Kidney (tissue), 14 donors: ENCODE measurements around the gene GRAMD4. TPM values are rescaled to one million over a fixed set of nuclear protein-coding genes. Genes with fewer than 3 reads are reported as not detected.

Source experiments
- DNase-seq, 5 donors: peaks; one replicate each; pipeline ENCODE4 v3.0.0-alpha.2; 2013 to 2020
- FAIRE-seq: peaks from 2 replicates; lab custom pipeline; 2012; peaks lifted over from hg19 to GRCh38; lab: Jason Lieb, UNC
- H3K27ac ChIP-seq, 2 donors: one replicate each; pipeline ENCODE4 v1.7.0; 2013; ENCODE audit warnings: low read depth in 2 of 2, low read length in 2 of 2, inconsistent platforms in 1 of 2
- H3K27me3 ChIP-seq: one replicate; pipeline ENCODE4 v1.7.1; 2013; ENCODE audit warnings: low read length, inconsistent platforms; ENCODE audit not compliant: control insufficient read depth, insufficient read depth
- H3K36me3 ChIP-seq, 3 donors: one replicate each; pipeline versions ENCODE4 v1.7.0 to v1.7.1; 2013; ENCODE audit warnings: low read length in 3 of 3, control low read depth in 1 of 3, inconsistent platforms in 1 of 3; ENCODE audit not compliant: insufficient read depth in 3 of 3, control insufficient read depth in 2 of 3
- H3K4me1 ChIP-seq, 3 donors: one replicate each; pipeline versions ENCODE4 v1.7.0 to v1.7.1; 2013; ENCODE audit warnings: low read length in 3 of 3, inconsistent platforms in 1 of 3, low read depth in 1 of 3; ENCODE audit not compliant: control insufficient read depth in 2 of 3, insufficient read depth in 2 of 3
- H3K4me3 ChIP-seq, 3 donors: one replicate each; pipeline versions ENCODE4 v1.7.0 to v1.8.1; 2013; ENCODE audit warnings: low read length in 3 of 3, control low read depth in 1 of 3, inconsistent platforms in 1 of 3
- H3K9ac ChIP-seq, 3 donors: one replicate each; pipeline versions ENCODE4 v1.7.0 to v1.7.1; 2013; ENCODE audit warnings: low read length in 3 of 3, control low read depth in 1 of 3, inconsistent platforms in 1 of 3
- H3K9me3 ChIP-seq, 3 donors: one replicate each; pipeline versions ENCODE4 v1.7.0 to v1.7.1; 2013; ENCODE audit warnings: low read length in 3 of 3, control low read depth in 1 of 3, inconsistent platforms in 1 of 3; ENCODE audit not compliant: control insufficient read depth in 2 of 3, insufficient read depth in 1 of 3
- CTCF ChIP-seq: IDR thresholded peaks from 3 replicates; pipeline ENCODE4 v1.5.1; 2012; ENCODE audit warnings: mild to moderate bottlenecking, moderate library complexity, borderline replicate concordance; ENCODE audit not compliant: insufficient read depth; ENCODE audit errors: extremely low read depth
- intact Hi-C: fragments of 100-400 bp; cut with DNase I; formaldehyde crosslinking; loops from one replicate; pipeline ENCODE4 v1.11.1; 2022
- polyA plus RNA-seq: library from polyadenylated mRNA; stranded (reverse); fragments of 350-450 nt; fragmentation: Illumina TruSeq; extraction: RNeasy Lipid Tissue Mini Kit (QIAGEN cat#74804); gene quantifications from one replicate; pipeline ENCODE4 v1.2.3, GENCODE V29; 2014; ENCODE audit warnings: low read depth, low replicate concordance; ENCODE audit not compliant: insufficient read depth
- total RNA-seq: library from RNA; stranded (reverse); fragmentation: NEBNext Ultra II Directional; extraction: Animal tissue kit (Norgen Biotek cat#: 25700); gene quantifications from one replicate; pipeline ENCODE4 v1.2.1, GENCODE V29; 2021
- donor health status: control.
- donor health status: control.
- donor health status: control.
- donor health status: control.
- donor health status: control.
- donor health status: DM: yes; HTN: yes; CAD: no.
- donor health status: Normal renal cell carcinoma (clear cell type).

Gene GRAMD4
- total and polyA plus RNA-seq, 2 donors from 2014 or later, result 12.1 to 58.2 TPM

DNA sequence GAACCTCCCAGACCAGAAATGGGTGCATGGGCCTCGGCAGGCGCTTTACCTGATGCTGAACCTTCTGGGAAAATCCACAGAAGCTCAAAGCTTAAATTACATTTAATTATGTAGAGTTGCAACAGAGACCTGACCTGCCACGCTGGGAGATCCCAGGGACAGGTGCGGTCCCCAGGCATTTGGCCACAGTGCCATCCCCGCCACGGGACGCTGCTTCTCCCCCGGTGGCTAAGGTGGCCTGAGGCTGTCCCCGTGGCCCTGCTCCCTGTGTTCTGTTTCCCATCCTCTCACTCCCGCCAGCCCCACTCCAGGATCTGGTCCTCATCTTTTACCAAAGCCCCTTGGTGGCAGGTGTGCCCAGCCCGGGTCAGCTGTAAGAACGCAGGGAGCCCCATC lies 39.6 kb downstream of the GRAMD4 start:
- Histone ChIP-seq H3K9ac (no peak overlapping the region), H3K27ac (no peak overlapping the region)
- intact Hi-C loops, result no loop called here

GRCh38 chr22:46660604-46661201 lies 40.5 kb downstream of the GRAMD4 start:
- peaks cover 0 to 11% (median 10%) of the 10 kb centered on the region in 3 donors for H3K4me1 ChIP-seq
- H3K9ac ChIP-seq, result no peak overlapping the region
- DNase-seq (peak in 2 of 5 donors; percentile 29 to 71), FAIRE-seq (no peak)
- H3K27ac ChIP-seq, result no peak overlapping the region
- TF ChIP-seq CTCF, result no peak
- no peak overlapping the region for H3K4me3 ChIP-seq
- intact Hi-C loops, result no loop called here
- H3K27me3 ChIP-seq, result no peaks in the 10 kb centered on the region
- H3K9me3 ChIP-seq, result no peaks in the 10 kb centered on the region
- peaks cover 0 to 7% (median 3%) of the 10 kb centered on the region in 3 donors for H3K36me3 ChIP-seq

More for the DNA sequence above, 39.6 kb downstream of the GRAMD4 start:
- no peak for FAIRE-seq
- Histone ChIP-seq H3K4me3 (no peak overlapping the region), H3K4me1 (peaks cover 0 to 11% (median 10%) of the 10 kb centered on the region in 3 donors), H3K36me3 (peaks cover 0 to 5% (median 0%) of the 10 kb centered on the region in 3 donors), H3K27me3 (no peaks in the 10 kb centered on the region), H3K9me3 (no peaks in the 10 kb centered on the region)
- no peak for TF ChIP-seq CTCF
- DNase-seq, result peak in 1 of 5 donors; percentile 54

GRCh38 chr22:46661221-46661851 lies 41.1 kb downstream of the GRAMD4 start:
- H3K36me3 ChIP-seq, result peaks cover 0 to 14% (median 3%) of the 10 kb centered on the region in 3 donors
- intact Hi-C loops, result no loop called here
- H3K27me3 ChIP-seq, result no peaks in the 10 kb centered on the region
- FAIRE-seq, result no peak
- no peak overlapping the region for H3K9ac ChIP-seq
- peaks cover 0 to 11% (median 10%) of the 10 kb centered on the region in 3 donors for H3K4me1 ChIP-seq
- H3K4me3 ChIP-seq, result no peak overlapping the region
- peak in 1 of 5 donors; percentile 74 for DNase-seq
- H3K9me3 ChIP-seq, result no peaks in the 10 kb centered on the region
- no peak for TF ChIP-seq CTCF
- no peak overlapping the region for H3K27ac ChIP-seq
